HL-60 (cell line): ENCODE data around the gene ARHGAP26.

Source experiments
- DNase-seq, 2 experiments: peaks; one replicate each; pipeline ENCODE4 v3.0.0-alpha.2; 2010 to 2020; ENCODE audit warnings: low read depth in 1 of 2, low spot score in 1 of 2
- H3K27ac ChIP-seq: fragments of 250-450 bp; sonication (Bioruptor Pico); replicated peaks from 2 replicates; pipeline ENCODE4 v1.5.1; 2020; ENCODE audit warnings: mild to moderate bottlenecking, moderate library complexity
- H3K27me3 ChIP-seq: fragments of 250-450 bp; sonication (Bioruptor Pico); 2 replicates; pipeline ENCODE4 v1.5.1; 2021; ENCODE audit warnings: mild to moderate bottlenecking, moderate library complexity; ENCODE audit not compliant: insufficient read depth, poor library complexity, severe bottlenecking
- H3K4me3 ChIP-seq: replicated peaks from 2 replicates; pipeline ENCODE4 v1.5.1; 2011; ENCODE audit warnings: mild to moderate bottlenecking, control low read depth, low read length; ENCODE audit not compliant: insufficient read depth
- GABPA ChIP-seq: IDR thresholded peaks from 2 replicates; pipeline ENCODE4 v1.6.1; 2012; ENCODE audit warnings: low read depth
- POLR2AphosphoS5 ChIP-seq: IDR thresholded peaks from 2 replicates; pipeline ENCODE4 v1.6.1; 2012; ENCODE audit warnings: low read depth
- REST ChIP-seq: IDR thresholded peaks from 2 replicates; pipeline ENCODE4 v1.6.1; 2012; ENCODE audit warnings: low read depth; ENCODE audit not compliant: insufficient replicate concordance
- SPI1 ChIP-seq: IDR thresholded peaks from 2 replicates; pipeline ENCODE4 v1.6.1; 2012; ENCODE audit warnings: low read depth, mild to moderate bottlenecking, borderline replicate concordance
- TF ChIP-seq, protein P1 (sequence below): IDR thresholded peaks from one replicate; pipeline ENCODE4 v1.5.1; 2011; ENCODE audit warnings: low read length, control low read depth, inconsistent platforms; ENCODE audit not compliant: insufficient read depth

The ARHGAP26 gene

GRCh38 chr5:142881076-142881783, 111.1 kb downstream of the ARHGAP26 start:
- TF ChIP-seq, protein P1, sequence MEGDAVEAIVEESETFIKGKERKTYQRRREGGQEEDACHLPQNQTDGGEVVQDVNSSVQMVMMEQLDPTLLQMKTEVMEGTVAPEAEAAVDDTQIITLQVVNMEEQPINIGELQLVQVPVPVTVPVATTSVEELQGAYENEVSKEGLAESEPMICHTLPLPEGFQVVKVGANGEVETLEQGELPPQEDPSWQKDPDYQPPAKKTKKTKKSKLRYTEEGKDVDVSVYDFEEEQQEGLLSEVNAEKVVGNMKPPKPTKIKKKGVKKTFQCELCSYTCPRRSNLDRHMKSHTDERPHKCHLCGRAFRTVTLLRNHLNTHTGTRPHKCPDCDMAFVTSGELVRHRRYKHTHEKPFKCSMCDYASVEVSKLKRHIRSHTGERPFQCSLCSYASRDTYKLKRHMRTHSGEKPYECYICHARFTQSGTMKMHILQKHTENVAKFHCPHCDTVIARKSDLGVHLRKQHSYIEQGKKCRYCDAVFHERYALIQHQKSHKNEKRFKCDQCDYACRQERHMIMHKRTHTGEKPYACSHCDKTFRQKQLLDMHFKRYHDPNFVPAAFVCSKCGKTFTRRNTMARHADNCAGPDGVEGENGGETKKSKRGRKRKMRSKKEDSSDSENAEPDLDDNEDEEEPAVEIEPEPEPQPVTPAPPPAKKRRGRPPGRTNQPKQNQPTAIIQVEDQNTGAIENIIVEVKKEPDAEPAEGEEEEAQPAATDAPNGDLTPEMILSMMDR, result no peak
- no peak for TF ChIP-seq POLR2AphosphoS5
- TF ChIP-seq GABPA, result no peak
- no peak for TF ChIP-seq REST
- TF ChIP-seq SPI1, result no peak
- Histone ChIP-seq H3K27ac (peak overlapping the region; percentile 81), H3K27me3 (no peaks in the 10 kb centered on the region), H3K4me3 (no peak overlapping the region)
- DNase-seq, result peak; percentile 96 to 98

DNA sequence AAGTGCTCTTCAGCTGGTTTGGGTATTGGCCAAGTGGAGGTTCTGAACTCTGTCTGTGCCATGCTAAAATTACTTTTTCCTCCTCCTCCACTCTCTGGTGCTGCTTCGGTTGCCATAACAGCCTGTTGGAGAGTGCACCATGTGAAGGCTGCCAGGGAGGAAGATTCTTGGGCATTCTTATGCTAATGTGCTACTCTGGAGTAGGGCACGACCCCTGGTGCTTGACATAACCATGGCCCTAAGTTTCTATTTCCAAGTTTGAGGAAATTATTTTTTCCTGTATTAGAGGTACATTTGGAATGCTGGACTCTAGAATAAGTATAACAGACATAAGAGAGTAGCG, 111.6 kb downstream of the ARHGAP26 start:
- Histone ChIP-seq H3K27me3 (no peaks in the 10 kb centered on the region), H3K4me3 (no peak overlapping the region), H3K27ac (peak overlapping the region; percentile 81)
- no peak for DNase-seq
- TF ChIP-seq SPI1, result no peak
- no peak for TF ChIP-seq REST
- TF ChIP-seq POLR2AphosphoS5, result no peak
- TF ChIP-seq GABPA, result no peak
- TF ChIP-seq, protein P1, result no peak

- TF ChIP-seq, protein P1, result no peak
- Histone ChIP-seq H3K27me3 (no peaks in the 10 kb centered on the region), H3K27ac (no peak overlapping the region), H3K4me3 (no peak overlapping the region)
- no peak for DNase-seq
These were observed 112.8 kb downstream of the ARHGAP26 start for GRCh38 chr5:142883025-142883424.

- Histone ChIP-seq H3K27ac (no peak overlapping the region), H3K4me3 (no peak overlapping the region), H3K27me3 (no peaks in the 10 kb centered on the region)
- TF ChIP-seq, protein P1, result no peak
- no peak for TF ChIP-seq SPI1
- TF ChIP-seq REST, result no peak
- no peak for TF ChIP-seq POLR2AphosphoS5
- TF ChIP-seq GABPA, result no peak
- DNase-seq, result no peak
These were observed 113.3 kb downstream of the ARHGAP26 start for GRCh38 chr5:142883438-142883837.
